Activated CD8-positive, alpha-beta T cell treated with anti-CD3 and anti-CD28 coated beads for 36 hours (primary cell): ENCODE results near the gene STN1. TPM values are rescaled to one million over a fixed set of nuclear protein-coding genes. Genes with fewer than 3 reads are reported as not detected.
A peak's percentile ranks its signal among the peaks of the same experiment; 100 is the strongest.

ENCODE experiments used
- ATAC-seq: fragments of 200-7000 bp; cut with Tn5 transposase; one replicate; pipeline ENCODE4 v1.10.0; 2021; ENCODE audit warnings: mild to moderate bottlenecking, moderate library complexity
- CTCF ChIA-PET: fragments of 350-600 bp; sonication (Branson Sonifier 250); formaldehyde crosslinking; loops from one replicate; lab custom pipeline; 2021; ENCODE audit warnings: antibody characterized with exemption; lab: Charles Lee
- POLR2A ChIA-PET: fragments of 350-600 bp; sonication (Branson Sonifier 250); formaldehyde crosslinking; loops from one replicate; lab custom pipeline; 2021; ENCODE audit warnings: antibody characterized with exemption; lab: Charles Lee
- DNase-seq: peaks from one replicate; pipeline ENCODE4 v3.0.0-alpha.2; 2020
- H3K27ac Mint-ChIP-seq: one replicate; pipeline ENCODE4 v1.8.0; 2021; ENCODE audit warnings: mild to moderate bottlenecking, mixed read lengths
- H3K27me3 Mint-ChIP-seq: one replicate; pipeline ENCODE4 v1.8.0; 2021; ENCODE audit warnings: mixed read lengths
- H3K36me3 Mint-ChIP-seq: one replicate; pipeline ENCODE4 v1.8.0; 2021; ENCODE audit warnings: low read depth, mixed read lengths
- H3K4me1 Mint-ChIP-seq: one replicate; pipeline ENCODE4 v1.8.0; 2021; ENCODE audit warnings: low read depth, mixed read lengths
- H3K4me3 Mint-ChIP-seq: one replicate; pipeline ENCODE4 v1.8.0; 2021; ENCODE audit warnings: mild to moderate bottlenecking, moderate library complexity, mixed read lengths
- H3K9me3 Mint-ChIP-seq: one replicate; pipeline ENCODE4 v1.8.0; 2021; ENCODE audit warnings: mixed read lengths
- CTCF ChIP-seq: fragments of 200-600 bp; IDR thresholded peaks from one replicate; pipeline ENCODE4 v1.8.0; 2022; ENCODE audit warnings: antibody characterized with exemption, mild to moderate bottlenecking
- intact Hi-C: fragments of 100-400 bp; cut with micrococcal nuclease; formaldehyde crosslinking; loops from one replicate; pipeline ENCODE4 v1.10.0; 2022
- total RNA-seq, 2 experiments: library from RNA; stranded (reverse); gene quantifications; one replicate each; pipeline ENCODE4 v1.2.3, GENCODE V29; 2021

STN1 gene
- total RNA-seq, 2 experiments from 2014 or later, result 32.1 to 32.4 TPM

- Mint-ChIP-seq H3K36me3 (peaks cover 7% of the 10 kb centered on the region), H3K9me3 (peaks cover 14% of the 10 kb centered on the region), H3K4me1 (no peaks in the 10 kb centered on the region), H3K27ac (no peak overlapping the region), H3K27me3 (peaks cover 8% of the 10 kb centered on the region), H3K4me3 (no peak overlapping the region)
- ChIA-PET POLR2A (interaction anchor here (1.1 kb wide), 1 partner anchor 143 kb away, joined by 3 read pairs; no protein-coding TSS in a partner anchor), CTCF (interaction anchor here (1.2 to 3.1 kb wide), 3 partner anchors 13 to 176 kb away, joined by 3 to 22 read pairs (median 6); no protein-coding TSS in a partner anchor)
- TF ChIP-seq CTCF, result no peak
- no peak for ATAC-seq
- intact Hi-C loops, result no loop called here
- no peak for DNase-seq
Measured at GRCh38 chr10:103861505-103861904, 56.5 kb downstream of the STN1 start.

GRCh38 chr10:103859161-103860086 is 58.6 kb downstream of the STN1 start:
- intact Hi-C loops, result loop anchor here (1.0 kb wide), 1 partner anchor 146 kb away; no protein-coding TSS in a partner anchor
- peak; percentile 76 for TF ChIP-seq CTCF
- peaks cover 4% of the 10 kb centered on the region for H3K9me3 Mint-ChIP-seq
- no peak overlapping the region for H3K27ac Mint-ChIP-seq
- H3K4me3 Mint-ChIP-seq, result no peak overlapping the region
- H3K27me3 Mint-ChIP-seq, result peaks cover 19% of the 10 kb centered on the region
- ATAC-seq, result peak; percentile 71
- CTCF ChIA-PET, result interaction anchor here (1.2 to 7.8 kb wide), 9 partner anchors 12 to 173 kb away, joined by 3 to 109 read pairs (median 4); no protein-coding TSS in a partner anchor
- H3K4me1 Mint-ChIP-seq, result peaks cover 4% of the 10 kb centered on the region
- DNase-seq, result peak; percentile 79
- peaks cover 6% of the 10 kb centered on the region for H3K36me3 Mint-ChIP-seq
- POLR2A ChIA-PET, result interaction anchor here (0.9 kb wide), 1 partner anchor 140 kb away, joined by 4 read pairs; no protein-coding TSS in a partner anchor

DNA sequence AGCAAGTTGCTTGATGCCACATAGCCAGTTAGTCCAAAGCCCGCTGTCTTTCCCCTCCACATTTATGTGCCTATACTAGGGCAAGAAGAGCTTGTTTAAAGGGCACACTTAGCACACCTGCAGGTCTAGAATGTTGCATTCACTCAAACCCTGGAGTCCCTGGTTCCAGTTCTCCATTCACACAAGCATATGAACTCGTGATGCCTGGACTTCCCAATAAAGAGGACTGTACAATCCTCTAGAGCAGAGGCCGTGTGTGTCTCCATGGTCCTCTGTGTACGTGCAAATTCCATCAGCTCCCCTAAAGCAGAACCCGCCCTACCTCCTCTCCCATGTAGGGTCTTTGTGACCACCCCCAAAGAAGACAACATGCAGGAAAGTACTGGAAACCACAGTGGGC is 59.6 kb downstream of the STN1 start:
- ATAC-seq (no peak), DNase-seq (no peak)
- intact Hi-C loops, result no loop called here
- H3K4me3 Mint-ChIP-seq, result no peak overlapping the region
- ChIA-PET POLR2A (interaction anchor here (0.6 to 0.9 kb wide), 3 partner anchors 71 to 171 kb away, joined by 3 to 4 read pairs (median 3); no protein-coding TSS in a partner anchor), CTCF (interaction anchor here (1.0 to 7.8 kb wide), 11 partner anchors 11 to 172 kb away, joined by 3 to 109 read pairs (median 4); no protein-coding TSS in a partner anchor)
- H3K9me3 Mint-ChIP-seq, result no peaks in the 10 kb centered on the region
- TF ChIP-seq CTCF, result no peak
- H3K4me1 Mint-ChIP-seq, result peaks cover 5% of the 10 kb centered on the region
- H3K27me3 Mint-ChIP-seq, result peaks cover 30% of the 10 kb centered on the region
- H3K27ac Mint-ChIP-seq, result no peak overlapping the region
- H3K36me3 Mint-ChIP-seq, result no peaks in the 10 kb centered on the region

DNA sequence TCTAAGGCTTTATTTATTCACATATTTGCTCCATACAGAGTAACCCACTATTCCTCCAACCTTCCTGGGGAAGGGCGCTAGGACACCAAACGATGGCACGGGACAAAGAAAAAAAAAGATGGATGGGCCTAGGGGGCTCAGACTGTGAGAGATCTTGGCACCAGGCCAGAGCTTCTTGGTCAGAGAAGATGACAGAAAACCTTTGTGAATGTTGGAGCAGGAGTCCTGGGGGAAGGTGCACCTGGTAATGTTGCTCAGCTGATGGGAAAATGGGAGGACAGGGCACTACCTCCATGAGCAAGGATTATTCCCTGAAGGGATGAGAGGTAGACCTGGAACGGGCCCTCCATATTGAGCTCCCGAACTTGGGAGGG is 61.2 kb downstream of the STN1 start:
- ChIA-PET POLR2A (no interaction called here), CTCF (interaction anchor here (0.7 to 7.8 kb wide), 8 partner anchors 9 to 144 kb away, joined by 3 to 109 read pairs (median 4); no protein-coding TSS in a partner anchor)
- intact Hi-C loops, result no loop called here
- Mint-ChIP-seq H3K27me3 (peaks cover 33% of the 10 kb centered on the region), H3K36me3 (no peaks in the 10 kb centered on the region), H3K4me3 (no peak overlapping the region), H3K9me3 (no peaks in the 10 kb centered on the region), H3K27ac (no peak overlapping the region), H3K4me1 (peaks cover 5% of the 10 kb centered on the region)
- ATAC-seq (no peak), DNase-seq (no peak)
- TF ChIP-seq CTCF, result no peak
